A549 (cell line): ENCODE data around the gene MADCAM1.

Source experiments
- CHD2 ChIP-seq: fragments of 150-350 bp; IDR thresholded peaks from 2 replicates; pipeline ENCODE4 v1.6.1; 2014; ENCODE audit warnings: low read length; ENCODE audit not compliant: partially characterized antibody
- JUN ChIP-seq, 2 experiments: fragments of >200 bp; sonication (Bioruptor Twin); formaldehyde crosslinking; IDR thresholded peaks; 2 replicates in 1 of 2; 3 replicates in 1 of 2; pipeline ENCODE4 v1.6.1; 2016 to 2017
- JUNB ChIP-seq: fragments of >200 bp; sonication (Bioruptor Twin); formaldehyde crosslinking; IDR thresholded peaks from 2 replicates; pipeline ENCODE4 v1.6.1; 2016
- MAFK ChIP-seq: fragments of 450-650 bp; IDR thresholded peaks from 2 replicates; pipeline ENCODE4 v1.6.1; 2014; ENCODE audit not compliant: partially characterized antibody
- NPAS2 ChIP-seq: fragments of 250-450 bp; sonication (Bioruptor Pico); IDR thresholded peaks from 2 replicates; pipeline ENCODE4 v1.8.0; 2022; ENCODE audit warnings: mild to moderate bottlenecking, moderate library complexity, borderline replicate concordance
- POLR2A ChIP-seq: IDR thresholded peaks from 2 replicates; pipeline ENCODE4 v1.6.1; 2012; ENCODE audit warnings: mild to moderate bottlenecking, low read length
- POLR2AphosphoS2 ChIP-seq: conservative IDR thresholded peaks from 2 replicates; pipeline ENCODE4 v1.6.1; 2012; ENCODE audit warnings: low read length, improper control_type of control experiment, inconsistent platforms
- RFX5 ChIP-seq: fragments of 450-650 bp; IDR thresholded peaks from 2 replicates; pipeline ENCODE4 v1.7.1; 2014; ENCODE audit warnings: antibody characterized with exemption, mild to moderate bottlenecking, moderate library complexity
- SREBF2 ChIP-seq: fragments of 450-650 bp; IDR thresholded peaks from 2 replicates; pipeline ENCODE4 v1.6.1; 2014; ENCODE audit warnings: mild to moderate bottlenecking, moderate library complexity
- TF ChIP-seq, protein P1 (sequence below): fragments of >200 bp; sonication (Bioruptor Twin); formaldehyde crosslinking; IDR thresholded peaks from 3 replicates; pipeline ENCODE4 v1.5.1; 2016
- TF ChIP-seq, protein P2 (sequence below): fragments of 250-450 bp; sonication (Bioruptor Pico); IDR thresholded peaks from 2 replicates; pipeline ENCODE4 v1.5.0; 2020; ENCODE audit warnings: low read depth, mild to moderate bottlenecking, moderate library complexity
- TF ChIP-seq, protein P3 (sequence below): IDR thresholded peaks from 2 replicates; pipeline ENCODE4 v1.6.1; 2012

DNA sequence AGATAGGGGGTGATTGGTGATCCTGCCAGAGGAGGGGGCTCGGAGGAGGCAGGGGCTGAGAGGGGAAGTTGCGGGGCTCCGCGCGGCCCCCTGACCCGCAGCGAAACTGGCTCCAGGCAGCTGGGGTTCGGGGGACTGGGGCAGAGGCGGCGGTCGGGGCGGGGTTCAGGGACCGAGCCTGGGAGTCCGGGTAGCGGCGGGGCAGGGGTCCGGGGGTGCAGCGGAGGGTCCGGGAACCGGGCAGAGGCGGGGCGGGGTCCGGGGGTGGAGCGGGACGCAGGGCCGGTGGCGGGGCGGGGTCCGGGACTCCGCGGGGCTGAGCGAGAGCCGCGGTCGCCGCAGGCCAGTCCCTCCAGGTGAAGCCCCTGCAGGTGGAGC is 1.2 kb downstream of the MADCAM1 start:
- TF ChIP-seq POLR2A: no peak
- no peak for TF ChIP-seq CHD2
- no peak for TF ChIP-seq SREBF2
- TF ChIP-seq NPAS2 (CRISPR knock-in tag): no peak
- TF ChIP-seq, protein P1, sequence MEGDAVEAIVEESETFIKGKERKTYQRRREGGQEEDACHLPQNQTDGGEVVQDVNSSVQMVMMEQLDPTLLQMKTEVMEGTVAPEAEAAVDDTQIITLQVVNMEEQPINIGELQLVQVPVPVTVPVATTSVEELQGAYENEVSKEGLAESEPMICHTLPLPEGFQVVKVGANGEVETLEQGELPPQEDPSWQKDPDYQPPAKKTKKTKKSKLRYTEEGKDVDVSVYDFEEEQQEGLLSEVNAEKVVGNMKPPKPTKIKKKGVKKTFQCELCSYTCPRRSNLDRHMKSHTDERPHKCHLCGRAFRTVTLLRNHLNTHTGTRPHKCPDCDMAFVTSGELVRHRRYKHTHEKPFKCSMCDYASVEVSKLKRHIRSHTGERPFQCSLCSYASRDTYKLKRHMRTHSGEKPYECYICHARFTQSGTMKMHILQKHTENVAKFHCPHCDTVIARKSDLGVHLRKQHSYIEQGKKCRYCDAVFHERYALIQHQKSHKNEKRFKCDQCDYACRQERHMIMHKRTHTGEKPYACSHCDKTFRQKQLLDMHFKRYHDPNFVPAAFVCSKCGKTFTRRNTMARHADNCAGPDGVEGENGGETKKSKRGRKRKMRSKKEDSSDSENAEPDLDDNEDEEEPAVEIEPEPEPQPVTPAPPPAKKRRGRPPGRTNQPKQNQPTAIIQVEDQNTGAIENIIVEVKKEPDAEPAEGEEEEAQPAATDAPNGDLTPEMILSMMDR: no peak
- TF ChIP-seq JUN (IDR thresholded peaks at IDR 0.05): no peak
- TF ChIP-seq, protein P2, sequence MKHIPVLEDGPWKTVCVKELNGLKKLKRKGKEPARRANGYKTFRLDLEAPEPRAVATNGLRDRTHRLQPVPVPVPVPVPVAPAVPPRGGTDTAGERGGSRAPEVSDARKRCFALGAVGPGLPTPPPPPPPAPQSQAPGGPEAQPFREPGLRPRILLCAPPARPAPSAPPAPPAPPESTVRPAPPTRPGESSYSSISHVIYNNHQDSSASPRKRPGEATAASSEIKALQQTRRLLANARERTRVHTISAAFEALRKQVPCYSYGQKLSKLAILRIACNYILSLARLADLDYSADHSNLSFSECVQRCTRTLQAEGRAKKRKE (CRISPR knock-in tag): no peak
- no peak for TF ChIP-seq POLR2AphosphoS2
- TF ChIP-seq, protein P3, sequence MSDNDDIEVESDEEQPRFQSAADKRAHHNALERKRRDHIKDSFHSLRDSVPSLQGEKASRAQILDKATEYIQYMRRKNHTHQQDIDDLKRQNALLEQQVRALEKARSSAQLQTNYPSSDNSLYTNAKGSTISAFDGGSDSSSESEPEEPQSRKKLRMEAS: no peak
- TF ChIP-seq MAFK: no peak
- TF ChIP-seq RFX5: no peak
- no peak for TF ChIP-seq JUNB
